Measurements from ENCODE around the gene ZBTB2.

Gene ZBTB2, protein sequence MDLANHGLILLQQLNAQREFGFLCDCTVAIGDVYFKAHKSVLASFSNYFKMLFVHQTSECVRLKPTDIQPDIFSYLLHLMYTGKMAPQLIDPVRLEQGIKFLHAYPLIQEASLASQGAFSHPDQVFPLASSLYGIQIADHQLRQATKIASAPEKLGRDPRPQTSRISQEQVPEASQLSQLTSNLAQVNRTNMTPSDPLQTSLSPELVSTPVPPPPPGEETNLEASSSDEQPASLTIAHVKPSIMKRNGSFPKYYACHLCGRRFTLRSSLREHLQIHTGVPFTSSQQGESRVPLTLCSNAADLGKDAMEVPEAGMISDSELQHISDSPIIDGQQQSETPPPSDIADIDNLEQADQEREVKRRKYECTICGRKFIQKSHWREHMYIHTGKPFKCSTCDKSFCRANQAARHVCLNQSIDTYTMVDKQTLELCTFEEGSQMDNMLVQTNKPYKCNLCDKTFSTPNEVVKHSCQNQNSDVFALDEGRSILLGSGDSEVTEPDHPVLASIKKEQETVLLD

DNA sequence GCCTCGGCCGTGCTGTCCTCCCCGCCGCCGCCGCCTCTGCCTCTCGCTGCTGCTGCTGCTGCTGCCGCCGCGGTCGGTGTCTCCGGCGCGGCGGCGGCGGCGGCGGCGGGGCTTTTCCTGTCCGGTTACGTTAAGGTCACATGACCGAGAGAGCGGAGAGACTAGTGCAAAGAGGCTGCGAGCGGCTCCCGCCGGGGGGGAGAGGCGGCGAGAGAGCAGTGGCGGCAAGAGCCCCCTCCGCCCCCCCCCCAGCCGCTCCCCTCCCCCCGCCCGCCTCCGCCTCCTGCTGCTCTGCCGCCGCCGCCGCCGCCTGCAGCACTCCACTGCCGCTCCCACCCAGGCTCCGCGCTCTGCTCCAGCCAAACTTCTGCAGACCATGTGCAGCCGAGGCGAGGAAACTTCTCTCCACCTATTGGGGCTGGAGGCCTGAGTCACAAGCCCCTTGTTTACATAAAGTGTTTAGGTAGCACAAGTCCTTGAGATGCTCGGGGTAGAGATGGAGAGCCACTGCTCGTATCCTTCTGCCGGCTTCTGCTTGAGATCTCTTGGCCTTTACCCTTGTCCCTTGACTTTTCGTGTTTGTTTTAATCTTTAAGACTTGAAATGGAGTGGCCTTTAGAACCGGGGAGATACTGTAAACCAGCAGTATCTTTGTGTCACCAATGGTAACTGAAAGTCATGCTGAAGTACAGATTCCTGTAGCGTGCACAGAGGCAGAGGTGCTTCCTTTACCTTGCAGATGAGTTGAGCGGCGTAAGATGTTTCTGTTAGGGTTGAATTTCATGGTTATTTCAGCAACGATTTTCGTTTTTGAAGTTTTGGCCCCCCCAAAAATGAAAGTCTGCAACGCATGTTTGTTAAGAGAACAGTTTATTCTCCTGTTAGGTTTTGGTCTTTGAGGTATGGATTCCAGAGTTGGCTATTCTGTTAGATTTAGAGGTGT, at the start of gene ZBTB2:
Gene ZBTB2 (minus strand): TSS at position 89 of the 943 bp plus-strand sequence. CDS start 17,922 bp downstream, outside the sequence.
- peak; percentile 73 to 85 (median 84) for DNase-seq

DNA sequence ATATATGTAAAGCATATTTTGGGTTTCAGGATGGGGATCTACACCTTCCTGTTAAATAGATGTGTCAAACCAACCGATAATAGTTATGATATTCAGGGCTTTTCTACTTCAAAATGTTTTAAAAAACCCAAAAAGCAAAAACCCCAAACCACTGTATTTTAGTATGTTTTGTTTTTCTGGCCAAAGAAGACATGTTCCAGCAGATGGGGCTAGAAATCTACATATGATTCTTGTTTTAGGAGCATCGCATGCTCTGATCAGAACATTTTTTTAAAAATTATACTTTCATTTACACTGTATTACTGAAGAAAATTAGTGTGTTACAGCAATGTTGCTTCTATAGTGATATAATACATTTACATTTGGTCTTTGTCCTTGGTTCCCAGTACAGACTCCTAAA, 49.6 kb upstream of the ZBTB2 start:
- no peak for DNase-seq

DNA sequence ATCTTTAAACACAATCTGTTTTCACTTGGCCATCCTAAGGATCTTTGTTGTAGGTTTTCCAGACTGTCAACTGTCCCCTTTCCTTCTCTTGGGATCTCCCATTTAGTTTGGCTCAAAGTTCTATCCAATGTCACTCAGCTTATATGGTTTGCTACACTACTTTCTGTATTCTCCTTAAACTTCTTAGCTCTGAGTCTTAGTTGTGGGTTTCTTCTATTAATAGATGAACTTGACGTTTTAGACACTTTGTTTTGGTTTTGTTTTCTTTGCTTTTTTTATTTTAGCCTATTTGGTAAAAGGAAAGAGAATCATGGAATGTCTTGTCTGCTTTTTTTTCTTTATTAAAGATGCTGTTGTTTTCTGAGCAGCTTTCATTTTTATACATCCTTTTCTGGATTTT, 49.1 kb upstream of the ZBTB2 start:
- no peak for DNase-seq

DNA sequence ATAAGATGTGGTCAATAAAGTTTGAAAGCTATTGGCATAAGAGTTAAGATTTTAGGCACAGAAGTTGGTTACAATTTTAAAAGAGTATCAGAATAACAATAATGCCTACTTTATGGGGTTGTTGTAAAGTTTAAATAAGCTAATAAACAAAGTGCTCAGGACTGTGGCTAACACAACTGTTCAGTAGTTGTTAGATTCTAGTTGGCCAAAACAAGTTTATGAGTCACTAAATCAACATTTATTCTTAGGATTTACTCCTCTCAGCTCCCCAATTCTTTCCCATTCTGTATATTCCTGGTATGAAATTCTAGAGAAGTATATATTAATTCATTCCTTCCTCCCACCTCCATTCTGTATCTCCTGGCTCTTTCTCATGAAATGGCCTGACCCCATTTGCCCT, 46.0 kb upstream of the ZBTB2 start:
- no peak for DNase-seq

DNA sequence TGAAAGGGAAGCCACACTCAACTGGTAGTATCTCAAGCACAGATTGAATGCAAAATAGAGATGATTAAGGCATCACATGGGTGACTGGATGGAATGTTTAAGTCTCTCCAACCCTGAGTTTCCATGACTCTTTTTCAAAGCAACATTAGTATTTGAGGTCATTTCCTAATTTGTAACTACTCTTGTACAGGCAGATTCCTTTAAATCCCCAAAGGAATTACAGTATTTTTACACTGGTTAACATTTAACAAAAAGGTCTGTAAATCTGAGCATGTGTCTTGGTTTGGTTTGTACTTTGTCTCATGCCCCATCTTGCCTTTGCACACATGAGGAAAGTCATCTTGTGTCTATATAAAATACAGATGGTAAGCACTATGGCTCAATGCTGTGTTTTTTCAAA, 45.4 kb upstream of the ZBTB2 start:
- no peak for DNase-seq

DNA sequence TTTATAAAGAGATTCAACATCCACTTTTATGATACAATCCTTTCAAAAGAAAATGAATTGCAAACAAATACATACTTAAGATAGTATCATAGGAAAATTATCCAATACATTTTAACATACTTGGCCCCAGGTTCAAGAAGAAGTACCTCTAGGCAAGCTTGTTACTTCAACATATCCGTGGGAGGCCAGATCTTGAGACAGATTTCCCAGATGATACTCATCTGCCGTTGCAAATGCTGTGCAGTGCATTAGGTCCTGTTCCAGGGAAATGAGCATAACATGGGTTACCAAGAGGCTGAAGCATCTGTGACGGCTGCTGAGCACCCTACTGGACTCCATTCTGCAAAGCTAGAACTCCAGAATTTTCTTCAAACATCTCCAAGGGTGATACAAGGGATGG, 44.9 kb upstream of the ZBTB2 start:
- DNase-seq, result no peak

DNA sequence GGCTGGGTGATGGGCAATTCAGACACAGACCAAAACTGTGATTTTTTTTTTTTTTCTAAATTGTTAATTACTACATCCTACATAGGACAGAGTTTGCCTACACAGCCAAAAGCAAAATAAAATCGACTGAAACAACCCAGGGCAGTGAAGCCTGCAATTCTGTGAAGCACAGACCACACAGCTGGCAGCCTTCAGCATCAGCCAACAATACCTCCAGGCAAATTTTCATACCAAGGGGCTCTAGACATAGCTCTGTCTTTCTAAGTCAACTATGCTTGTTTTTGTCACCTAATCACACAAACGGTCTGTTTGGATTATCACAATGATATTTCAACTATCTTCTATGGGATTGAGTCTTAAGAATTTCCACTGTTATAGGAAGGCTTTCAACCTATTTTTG, 43.0 kb upstream of the ZBTB2 start:
- no peak for DNase-seq

DNA sequence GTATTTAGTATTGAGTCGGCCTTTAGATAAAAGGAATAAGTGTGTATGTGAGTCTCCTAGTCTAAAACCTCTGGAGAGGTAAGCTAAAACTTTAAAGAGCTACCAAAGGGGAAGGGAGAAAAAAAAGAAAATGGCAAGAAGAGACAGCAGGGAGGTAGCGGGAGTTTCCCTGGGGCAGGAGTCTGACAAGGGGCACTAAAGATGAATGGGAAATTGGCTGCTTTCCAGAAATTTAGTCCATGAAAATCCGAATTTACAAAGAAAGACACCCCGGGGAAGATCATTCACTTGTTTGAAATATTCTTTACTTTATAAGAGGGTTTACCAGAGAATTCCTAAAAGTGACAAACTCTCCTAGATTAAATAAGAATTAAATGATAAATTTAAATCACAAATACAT, 41.3 kb upstream of the ZBTB2 start:
- DNase-seq, result peak in 1 of 3 experiments; percentile 15

DNA sequence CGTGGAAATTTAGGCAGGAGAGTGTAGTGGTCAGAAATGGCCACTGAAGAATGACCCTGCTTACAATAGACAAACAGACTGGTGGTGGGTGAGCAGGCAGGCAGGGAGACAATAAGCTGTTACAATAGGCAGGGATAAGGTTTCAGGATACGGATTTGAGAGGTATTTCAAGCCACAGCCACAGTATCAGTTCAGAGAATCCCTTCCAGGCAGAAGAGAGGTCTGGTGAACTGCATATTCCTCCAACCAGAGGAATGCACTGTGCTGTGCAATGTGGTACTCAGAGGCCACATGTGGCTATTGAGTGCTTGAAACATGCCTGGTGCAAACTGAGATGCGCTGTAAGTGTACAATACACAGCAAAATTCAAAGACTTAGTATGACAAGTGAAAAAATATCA, 40.0 kb upstream of the ZBTB2 start:
- no peak for DNase-seq

DNA sequence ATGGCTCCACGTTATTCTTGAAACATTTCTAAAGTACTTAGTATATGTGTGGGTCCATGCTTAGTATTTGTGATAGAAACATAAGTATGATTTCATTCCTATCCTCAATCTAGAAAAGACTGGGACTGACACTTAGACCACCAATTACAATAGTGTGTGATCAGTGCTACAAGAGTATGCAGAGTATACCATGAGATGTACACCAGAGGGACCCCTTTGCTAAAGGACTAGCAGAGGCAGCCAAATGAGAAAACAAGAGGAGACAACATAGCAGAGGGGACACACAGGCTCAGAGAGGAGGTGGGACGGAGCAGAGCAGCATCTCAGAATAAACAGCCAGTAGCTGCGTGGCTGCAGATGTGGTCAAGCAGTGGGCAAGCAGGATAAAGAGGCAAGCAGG, 39.5 kb upstream of the ZBTB2 start:
- DNase-seq, result peak in 1 of 3 experiments; percentile 26

DNA sequence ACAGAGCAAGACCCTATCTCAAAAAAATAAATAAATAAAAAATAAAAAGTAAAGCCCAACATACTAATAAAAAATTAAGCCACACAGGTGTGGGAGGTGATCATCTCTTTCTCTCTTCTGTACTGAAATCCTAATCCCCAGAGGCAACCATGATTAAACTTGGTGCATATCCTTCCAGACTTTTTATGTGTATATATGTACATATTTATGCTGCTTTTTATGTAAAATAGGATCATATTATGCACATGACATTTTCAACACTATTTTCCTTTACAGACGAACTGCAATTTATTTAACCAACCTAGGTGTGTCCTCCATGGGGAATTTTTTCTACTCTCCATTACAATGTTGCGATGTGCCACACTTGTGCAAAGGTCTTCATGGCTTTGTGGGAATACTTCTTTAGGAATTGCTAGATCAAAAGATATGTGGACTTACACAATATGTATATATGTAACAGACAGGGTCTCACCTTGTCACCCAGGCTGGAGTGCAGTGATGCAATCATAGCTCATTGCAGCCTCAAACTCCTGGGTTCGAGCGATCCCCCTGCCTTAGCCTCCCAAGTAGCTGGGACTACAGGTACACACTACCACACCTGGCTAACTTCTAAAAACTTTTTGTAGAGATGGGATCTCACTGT, 36.9 kb upstream of the ZBTB2 start:
- no peak for DNase-seq

DNA sequence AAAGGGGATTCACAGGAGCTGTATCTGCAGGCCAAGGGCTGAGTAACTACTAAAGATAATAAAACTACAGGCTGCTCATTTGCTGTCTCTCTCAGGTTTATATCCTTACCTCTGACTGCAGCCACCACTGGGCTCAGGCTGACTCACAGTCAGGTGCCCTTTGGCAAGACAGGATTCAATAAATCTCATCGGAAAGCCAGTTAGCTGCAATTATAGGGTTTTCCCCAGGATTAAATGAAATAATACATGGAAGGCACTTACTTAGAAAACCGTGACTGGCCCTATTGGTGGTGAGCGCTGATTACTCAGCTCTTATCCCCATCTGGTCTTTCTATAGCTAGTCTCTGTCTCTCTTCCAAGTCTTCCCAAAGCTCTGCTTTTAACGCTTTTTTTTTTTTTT, 34.2 kb upstream of the ZBTB2 start:
- DNase-seq, result no peak

DNA sequence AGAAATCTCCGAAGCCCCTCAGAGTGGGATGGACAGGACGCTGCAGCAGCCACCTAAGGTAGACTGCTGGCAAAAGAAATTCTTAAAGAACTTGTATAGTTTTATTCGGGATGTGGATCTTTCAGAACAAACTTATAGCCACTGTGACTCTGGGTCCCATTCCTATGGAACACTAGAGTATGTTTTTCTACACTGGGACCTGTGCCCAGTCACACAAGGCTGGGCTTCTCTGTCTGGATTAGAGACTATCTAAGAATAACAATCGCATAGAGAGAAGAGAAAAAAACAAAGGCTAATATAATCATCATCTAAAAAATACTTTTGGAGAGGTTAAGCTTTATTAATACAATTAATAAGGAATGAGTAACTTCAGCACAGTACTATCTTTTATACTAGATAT, 31.6 kb upstream of the ZBTB2 start:
- no peak for DNase-seq

DNA sequence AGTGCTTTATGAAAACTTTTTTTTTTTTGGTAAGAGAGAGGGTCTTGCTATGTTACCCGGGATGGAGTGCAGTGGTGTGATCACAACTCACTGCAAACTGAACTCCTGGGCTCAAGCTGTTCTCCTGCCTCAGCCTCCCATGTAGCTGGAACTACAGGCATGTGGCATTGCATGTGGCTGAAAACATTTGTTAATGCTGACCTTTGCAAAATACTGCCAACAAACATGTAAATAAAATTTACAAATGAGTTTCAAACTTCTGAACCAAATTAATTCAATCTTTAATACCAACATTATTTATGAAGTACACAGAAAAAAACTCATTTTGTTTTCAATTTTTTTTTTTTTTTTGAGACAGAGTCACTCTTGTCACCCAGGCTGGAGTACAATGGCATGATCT, 26.1 kb upstream of the ZBTB2 start:
- no peak for DNase-seq

DNA sequence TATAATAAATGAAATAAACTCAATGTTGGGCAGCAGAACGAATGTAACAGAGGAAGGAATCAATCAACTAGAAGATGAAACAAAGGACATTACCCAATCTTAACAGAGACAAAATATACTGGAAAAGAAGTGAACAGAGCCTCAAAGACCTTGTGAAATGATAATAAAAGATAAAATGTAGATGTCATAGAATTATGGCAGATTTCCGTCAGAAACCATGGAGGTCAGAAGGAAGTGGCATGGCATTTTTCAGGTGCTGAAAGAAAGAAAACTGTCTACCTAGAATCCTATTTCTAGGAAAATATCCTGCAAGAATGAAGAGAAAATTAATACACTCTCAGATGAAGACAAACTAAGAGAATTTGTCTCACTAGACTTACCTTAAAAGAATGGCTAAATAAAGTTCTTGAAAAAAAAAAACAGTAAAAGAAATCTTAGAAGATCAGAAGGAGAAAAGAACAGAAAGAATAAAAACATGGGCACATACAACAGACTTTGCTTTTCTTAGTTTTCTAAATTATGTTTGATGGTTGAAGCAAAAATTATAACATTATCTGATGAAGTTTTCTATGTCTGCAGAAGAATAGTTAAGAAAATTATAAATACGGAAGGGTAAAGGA, 23.4 kb upstream of the ZBTB2 start:
- no peak for DNase-seq

DNA sequence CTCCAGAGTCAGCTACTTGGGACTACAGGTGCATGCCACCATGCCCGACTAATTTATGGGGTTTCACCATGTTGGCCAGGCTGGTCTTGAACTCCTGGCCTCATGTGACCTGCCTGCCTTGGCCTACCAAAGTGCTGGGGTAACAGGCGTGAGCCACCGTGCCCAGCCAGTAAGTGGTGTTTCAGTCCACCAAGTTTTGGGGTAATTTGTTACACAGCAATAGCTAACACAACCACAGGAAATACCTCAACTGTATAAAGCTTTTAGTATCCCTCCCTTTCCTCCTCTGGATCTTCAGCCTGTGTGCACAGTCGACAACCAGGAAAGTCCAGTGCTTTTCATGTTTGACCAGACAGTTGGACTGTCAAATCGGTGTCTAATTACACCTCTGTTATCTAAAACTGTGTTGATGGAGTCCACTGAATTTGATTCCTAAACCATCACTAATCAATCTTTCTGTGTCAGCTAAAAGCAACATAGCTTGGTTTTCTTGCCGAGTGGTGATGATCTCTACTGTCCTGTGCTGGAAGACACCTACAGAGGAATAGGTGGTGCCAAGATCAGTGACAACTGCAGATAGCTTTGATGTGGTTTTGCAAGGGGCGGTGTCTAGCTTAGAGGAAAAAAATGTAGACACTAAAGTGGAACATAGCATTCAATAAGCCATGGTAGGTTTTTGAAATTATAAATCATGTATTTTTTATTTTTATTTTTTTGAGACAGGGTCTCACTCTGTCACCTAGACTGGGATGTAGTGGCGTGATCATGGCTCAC, 22.2 kb upstream of the ZBTB2 start:
- no peak for DNase-seq

DNA sequence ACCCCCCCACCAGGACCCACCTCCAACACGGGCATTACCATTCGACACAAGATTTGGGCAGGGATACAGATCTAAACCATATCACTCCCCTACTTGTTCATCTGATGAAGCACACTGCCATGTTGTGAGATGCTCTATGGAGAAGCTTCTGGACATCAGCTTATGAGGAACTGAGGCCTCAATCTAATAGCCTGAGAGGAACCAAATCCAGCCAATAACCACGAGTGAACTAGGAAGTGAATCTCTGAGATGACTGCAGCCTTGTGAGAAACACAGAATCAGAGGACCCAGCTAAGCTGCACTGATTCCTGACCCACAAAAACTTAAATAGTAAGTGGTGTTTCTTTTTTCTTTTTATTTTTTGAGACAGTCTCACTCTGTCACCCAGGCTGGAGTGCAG, 21.6 kb upstream of the ZBTB2 start:
- DNase-seq, result no peak

DNA sequence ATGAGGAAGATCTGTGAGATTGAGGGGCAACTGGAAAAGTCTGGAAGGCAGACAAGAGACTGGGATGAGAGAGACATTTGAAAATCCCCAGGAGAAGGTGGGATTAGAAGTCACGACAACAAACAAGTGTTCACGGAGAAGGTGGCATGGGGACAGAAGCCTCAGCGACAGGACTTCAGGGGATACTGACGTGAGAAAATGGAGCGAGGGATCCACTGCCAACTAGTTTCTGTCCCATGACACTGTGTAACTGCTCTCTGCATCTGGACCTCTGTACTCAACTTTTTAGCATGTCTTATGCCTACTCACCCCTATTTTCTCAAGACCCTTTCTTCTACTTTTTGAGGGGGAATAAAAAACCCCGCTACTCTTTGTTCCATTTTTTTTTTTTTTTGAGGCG, 18.3 kb upstream of the ZBTB2 start:
- DNase-seq, result no peak

DNA sequence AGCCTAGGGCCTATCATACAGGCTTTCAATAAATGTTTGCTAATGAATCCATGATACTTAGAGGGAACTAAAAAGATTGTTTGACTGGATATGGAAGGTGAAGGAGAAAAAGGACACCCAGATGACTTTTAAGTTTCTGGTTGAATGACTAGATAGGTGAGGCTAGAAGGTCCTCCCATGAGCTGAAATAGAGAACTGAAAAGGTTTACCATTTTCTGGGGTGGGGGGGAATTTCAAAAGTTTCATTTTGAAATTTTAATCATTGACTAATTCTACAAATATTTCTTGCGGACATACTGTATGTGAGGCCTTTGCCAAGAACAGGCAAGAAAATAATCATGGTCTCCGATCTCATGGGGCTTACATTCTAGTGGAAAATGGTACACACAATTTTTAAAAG, 17.9 kb upstream of the ZBTB2 start:
- no peak for DNase-seq

DNA sequence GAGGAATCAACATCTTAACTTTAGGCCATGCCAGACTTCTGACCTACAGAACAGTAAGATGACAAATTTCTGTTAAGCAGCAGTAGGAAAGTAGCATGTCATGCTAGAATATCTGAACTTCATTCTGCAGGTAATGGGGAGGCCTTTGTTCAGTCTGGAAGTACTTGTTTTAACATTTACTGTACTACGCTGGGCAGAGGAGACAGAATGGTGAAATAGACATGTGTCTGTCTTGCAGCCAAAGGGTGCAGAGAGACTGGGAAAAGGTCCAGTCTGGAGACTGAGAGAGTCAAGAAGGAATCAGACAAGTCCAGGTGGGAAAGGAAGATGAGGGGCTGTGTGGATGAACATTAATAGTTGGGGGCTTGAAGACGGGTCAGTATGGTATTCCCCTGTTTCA, 17.5 kb upstream of the ZBTB2 start:
- DNase-seq, result no peak

DNA sequence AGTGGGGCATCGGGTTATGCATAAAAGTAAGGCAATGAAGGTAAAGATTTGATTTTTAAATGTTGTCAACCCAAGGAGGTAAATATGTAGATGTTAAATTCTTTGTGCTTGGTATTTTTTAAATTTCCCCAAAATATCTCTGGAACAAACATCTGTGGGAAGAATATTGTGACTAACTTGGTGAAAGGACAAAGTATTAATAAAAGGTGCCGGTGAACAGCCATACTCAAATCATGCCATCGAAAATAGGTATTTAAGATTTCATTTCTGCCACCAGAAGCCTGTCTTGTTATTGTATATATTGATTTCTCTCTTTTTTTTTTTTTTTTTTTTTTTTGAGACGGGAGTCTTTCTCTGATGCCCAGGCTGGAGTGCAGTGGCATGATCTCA, 12.6 kb upstream of the ZBTB2 start:
- DNase-seq, result no peak

DNA sequence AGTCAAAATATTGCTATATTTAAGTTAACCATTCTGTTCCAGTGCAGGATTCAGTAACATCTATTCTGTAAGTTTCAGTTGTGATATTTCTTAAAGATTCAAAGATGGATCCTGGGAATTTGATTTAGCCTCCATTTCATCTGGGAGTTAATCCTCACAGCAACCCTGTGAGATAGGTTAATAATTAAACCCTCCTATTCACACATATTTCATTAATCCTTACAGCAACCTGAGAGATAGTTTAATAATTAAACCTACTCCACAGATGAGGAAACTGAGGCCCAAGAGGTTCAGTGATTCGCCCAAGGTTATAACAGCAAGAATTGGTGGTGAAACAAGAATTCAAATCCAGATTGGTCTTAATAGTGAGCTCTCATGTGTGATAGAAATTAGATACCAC, 10.9 kb upstream of the ZBTB2 start:
- no peak for DNase-seq
